Mesenchymal stem cell (in vitro differentiated cells and primary cell): Measurements from ENCODE around the gene GLP1R.

Source experiments
- DNase-seq: peaks from one replicate; pipeline ENCODE4 v3.0.0-alpha.2; 2013
- H2AFZ ChIP-seq: one replicate; pipeline ENCODE4 v1.6.1; 2013; ENCODE audit warnings: low read depth, mild to moderate bottlenecking, control low read depth, inconsistent platforms, low read length, moderate library complexity
- H2AK5ac ChIP-seq: 2 replicates; pipeline ENCODE4 v1.6.1; 2013; ENCODE audit warnings: low read length, moderate library complexity, mild to moderate bottlenecking, inconsistent platforms; ENCODE audit not compliant: severe bottlenecking
- H2BK120ac ChIP-seq: one replicate; pipeline ENCODE4 v1.6.1; 2013; ENCODE audit warnings: low read depth, mild to moderate bottlenecking, inconsistent platforms, low read length, moderate library complexity
- H2BK12ac ChIP-seq, 2 experiments: one replicate each; pipeline ENCODE4 v1.6.1; 2013; ENCODE audit warnings: inconsistent platforms in 2 of 2, low read length in 2 of 2, mild to moderate bottlenecking in 2 of 2, moderate library complexity in 2 of 2, control low read depth in 1 of 2
- H2BK15ac ChIP-seq: one replicate; pipeline ENCODE4 v1.6.1; 2013; ENCODE audit warnings: mild to moderate bottlenecking, low read depth, inconsistent platforms; ENCODE audit not compliant: poor library complexity, severe bottlenecking
- H2BK5ac ChIP-seq: 2 replicates; pipeline ENCODE4 v1.6.1; 2013; ENCODE audit warnings: low read depth, mild to moderate bottlenecking, low read length, control low read depth, inconsistent platforms; ENCODE audit not compliant: poor library complexity, severe bottlenecking
- H3K14ac ChIP-seq, 2 experiments: one replicate each; pipeline ENCODE4 v1.6.1; 2013; ENCODE audit warnings: inconsistent platforms in 2 of 2, low read length in 2 of 2, control low read depth in 1 of 2, mild to moderate bottlenecking in 1 of 2, moderate library complexity in 1 of 2
- H3K18ac ChIP-seq, 2 experiments: one replicate each; pipeline ENCODE4 v1.6.1; 2013; ENCODE audit warnings: inconsistent platforms in 2 of 2, low read length in 2 of 2, control low read depth in 1 of 2, low read depth in 1 of 2, mild to moderate bottlenecking in 1 of 2
- H3K23ac ChIP-seq, 2 experiments: one replicate each; pipeline ENCODE4 v1.6.1; 2013; ENCODE audit warnings: inconsistent platforms in 2 of 2, low read length in 2 of 2, mild to moderate bottlenecking in 2 of 2, moderate library complexity in 2 of 2, control low read depth in 1 of 2
- H3K27ac ChIP-seq: 2 replicates; pipeline ENCODE4 v1.5.1; 2013; ENCODE audit warnings: mild to moderate bottlenecking, moderate library complexity, low read length, control low read depth, inconsistent platforms; ENCODE audit not compliant: poor library complexity, severe bottlenecking
- H3K27me3 ChIP-seq, 2 experiments: 2 replicates each; pipeline versions ENCODE4 v1.6.1 to v1.7.0; 2013; ENCODE audit warnings: low read length in 2 of 2, mild to moderate bottlenecking in 2 of 2, moderate library complexity in 2 of 2, control low read depth in 1 of 2, inconsistent platforms in 1 of 2; ENCODE audit not compliant: control insufficient read depth in 1 of 2, insufficient read depth in 1 of 2
- H3K36me3 ChIP-seq, 2 experiments: 2 replicates each; pipeline versions ENCODE4 v1.6.1 to v1.7.0; 2013; ENCODE audit warnings: low read length in 2 of 2, control low read depth in 1 of 2, inconsistent platforms in 1 of 2, low read depth in 1 of 2, mild to moderate bottlenecking in 1 of 2; ENCODE audit not compliant: insufficient read depth in 2 of 2, control insufficient read depth in 1 of 2
- H3K4ac ChIP-seq, 2 experiments: one replicate each; pipeline ENCODE4 v1.6.1; 2013; ENCODE audit warnings: inconsistent platforms in 2 of 2, low read length in 2 of 2, mild to moderate bottlenecking in 2 of 2, moderate library complexity in 2 of 2, control low read depth in 1 of 2, low read depth in 1 of 2
- H3K4me1 ChIP-seq: 2 replicates; pipeline ENCODE4 v1.6.1; 2013; ENCODE audit warnings: low read depth, low read length, control low read depth; ENCODE audit not compliant: control insufficient read depth, insufficient read depth
- H3K4me2 ChIP-seq: 2 replicates; pipeline ENCODE4 v1.6.1; 2013; ENCODE audit warnings: low read length, mild to moderate bottlenecking, inconsistent platforms; ENCODE audit not compliant: poor library complexity, severe bottlenecking
- H3K4me3 ChIP-seq, 2 experiments: 2 replicates each; pipeline versions ENCODE4 v1.5.1 to v1.7.0; 2013; ENCODE audit warnings: low read length in 2 of 2, mild to moderate bottlenecking in 2 of 2, control low read depth in 1 of 2, low read depth in 1 of 2; ENCODE audit not compliant: insufficient read depth in 1 of 2
- H3K79me1 ChIP-seq: replicated peaks from 2 replicates; pipeline ENCODE4 v1.6.1; 2013; ENCODE audit warnings: mild to moderate bottlenecking, control low read depth, low read length, inconsistent platforms; ENCODE audit not compliant: poor library complexity, severe bottlenecking
- H3K9ac ChIP-seq: 2 replicates; pipeline ENCODE4 v1.7.0; 2013; ENCODE audit warnings: mild to moderate bottlenecking, low read length, moderate library complexity
- H3K9me3 ChIP-seq: 2 replicates; pipeline ENCODE4 v1.7.0; 2013; ENCODE audit warnings: mild to moderate bottlenecking, low read length; ENCODE audit not compliant: control insufficient read depth
- H4K8ac ChIP-seq: one replicate; pipeline ENCODE4 v1.6.1; 2013; ENCODE audit warnings: inconsistent platforms, mild to moderate bottlenecking, low read length, moderate library complexity
- H4K91ac ChIP-seq: one replicate; pipeline ENCODE4 v1.6.1; 2013; ENCODE audit warnings: mild to moderate bottlenecking, low read length, inconsistent platforms
- WGBS: methylation state at CpG from one replicate; pipeline ENCODE4 v1.1.7; 2013; ENCODE audit warnings: mixed read lengths; 5-methylcytosine and 5-hydroxymethylcytosine counted together

Gene GLP1R

DNA sequence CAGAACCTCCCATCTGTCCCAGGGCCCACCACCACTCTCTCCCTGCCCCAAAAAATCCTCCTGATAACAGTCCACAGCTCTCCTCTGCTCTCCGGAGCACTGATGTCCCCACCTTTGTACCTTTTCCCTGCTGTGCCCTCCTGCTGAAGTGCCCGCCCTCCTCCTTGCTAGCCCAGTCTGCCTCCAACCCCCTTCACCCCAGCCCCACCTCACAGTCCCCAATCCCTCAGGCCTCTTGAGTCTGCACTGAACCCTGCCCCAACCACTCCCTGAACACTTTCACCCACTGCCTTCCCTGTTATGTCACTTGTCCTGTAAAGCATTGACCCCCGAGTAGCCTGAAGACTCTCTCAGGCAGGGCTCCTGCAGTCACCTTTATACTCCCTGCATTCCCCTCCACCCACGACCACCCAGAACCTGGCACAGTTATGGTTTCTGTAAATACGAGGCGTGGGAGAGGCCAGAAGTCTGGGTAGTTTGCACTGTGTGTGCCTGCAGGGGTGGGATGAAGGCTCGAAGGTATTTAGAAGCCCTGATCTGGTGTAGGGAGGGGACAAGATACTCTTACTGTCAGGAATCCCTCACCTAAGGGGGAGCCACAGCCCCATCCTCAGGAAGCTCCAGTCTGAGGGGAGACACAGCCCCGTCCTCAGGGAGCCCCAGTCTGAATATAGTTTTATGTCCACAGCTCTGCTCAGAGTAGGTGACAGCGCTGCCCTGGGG is 5.4 kb downstream of the GLP1R start:
- no peak overlapping the region for H3K4me2 ChIP-seq
- H2BK120ac ChIP-seq = no peak overlapping the region
- H3K36me3 ChIP-seq = no peaks in the 10 kb centered on the region
- H2BK12ac ChIP-seq = no peak overlapping the region
- H3K27ac ChIP-seq = no peak overlapping the region
- no peak overlapping the region for H3K18ac ChIP-seq
- H3K27me3 ChIP-seq = peaks cover 42 to 97% of the 10 kb centered on the region in 2 experiments
- H4K91ac ChIP-seq = no peak overlapping the region
- no peak overlapping the region for H2AK5ac ChIP-seq
- no peak overlapping the region for H3K14ac ChIP-seq
- H3K79me1 ChIP-seq = no peaks in the 10 kb centered on the region
- no peak overlapping the region for H3K4ac ChIP-seq
- WGBS = 62% methylated on average over 5 of the region's 9 CpGs
- no peaks in the 10 kb centered on the region for H3K9me3 ChIP-seq
- no peak overlapping the region for H2BK15ac ChIP-seq
- no peak overlapping the region for H2AFZ ChIP-seq
- H3K9ac ChIP-seq = no peak overlapping the region
- no peak overlapping the region for H4K8ac ChIP-seq
- H2BK5ac ChIP-seq = no peak overlapping the region
- no peak for DNase-seq
- H3K4me1 ChIP-seq = peaks cover 3% of the 10 kb centered on the region
- H3K4me3 ChIP-seq = no peak overlapping the region
- no peak overlapping the region for H3K23ac ChIP-seq

DNA sequence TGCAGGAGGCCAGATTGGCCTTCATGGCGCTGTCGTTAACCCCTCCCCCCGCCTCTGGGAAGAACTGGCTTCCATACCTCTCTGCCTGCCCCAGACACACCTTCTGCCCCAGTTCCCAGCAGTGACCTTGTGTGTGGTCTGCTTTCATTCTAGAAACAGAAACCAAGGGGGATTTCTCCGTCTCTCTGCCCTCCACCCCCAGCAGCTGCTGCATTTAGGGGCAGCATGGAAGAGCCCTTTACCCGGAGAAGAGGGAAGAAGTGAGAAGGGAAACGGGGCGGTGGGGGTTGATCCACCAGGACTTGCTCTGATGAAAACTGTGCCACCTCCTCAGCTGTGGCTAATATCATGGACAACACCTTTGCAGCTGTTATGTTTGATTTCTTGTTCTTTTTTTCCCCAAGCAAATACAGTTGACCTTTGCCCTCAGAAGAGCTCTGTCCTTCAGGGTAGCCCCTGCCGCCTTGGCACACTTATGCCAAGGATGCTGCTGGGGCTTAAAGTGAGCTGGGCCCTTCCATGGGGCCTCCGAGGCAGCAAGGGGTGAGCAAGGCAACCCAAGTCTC is 6.1 kb downstream of the GLP1R start:
- H3K36me3 ChIP-seq = no peaks in the 10 kb centered on the region
- no peak overlapping the region for H4K8ac ChIP-seq
- H3K9ac ChIP-seq = no peak overlapping the region
- no peaks in the 10 kb centered on the region for H3K9me3 ChIP-seq
- no peak for DNase-seq
- no peak overlapping the region for H2AK5ac ChIP-seq
- H3K18ac ChIP-seq = no peak overlapping the region
- no peak overlapping the region for H2AFZ ChIP-seq
- no peak overlapping the region for H2BK12ac ChIP-seq
- H3K4ac ChIP-seq = no peak overlapping the region
- no peak overlapping the region for H2BK15ac ChIP-seq
- H3K23ac ChIP-seq = no peak overlapping the region
- H3K27me3 ChIP-seq = peaks cover 41 to 96% of the 10 kb centered on the region in 2 experiments
- no peak overlapping the region for H3K4me2 ChIP-seq
- peaks cover 3% of the 10 kb centered on the region for H3K4me1 ChIP-seq
- H2BK5ac ChIP-seq = no peak overlapping the region
- no peak overlapping the region for H4K91ac ChIP-seq
- no peaks in the 10 kb centered on the region for H3K79me1 ChIP-seq
- H3K27ac ChIP-seq = no peak overlapping the region
- no peak overlapping the region for H2BK120ac ChIP-seq
- WGBS = 75% methylated on average over 8 of the region's 9 CpGs
- H3K14ac ChIP-seq = no peak overlapping the region
- no peak overlapping the region for H3K4me3 ChIP-seq

DNA sequence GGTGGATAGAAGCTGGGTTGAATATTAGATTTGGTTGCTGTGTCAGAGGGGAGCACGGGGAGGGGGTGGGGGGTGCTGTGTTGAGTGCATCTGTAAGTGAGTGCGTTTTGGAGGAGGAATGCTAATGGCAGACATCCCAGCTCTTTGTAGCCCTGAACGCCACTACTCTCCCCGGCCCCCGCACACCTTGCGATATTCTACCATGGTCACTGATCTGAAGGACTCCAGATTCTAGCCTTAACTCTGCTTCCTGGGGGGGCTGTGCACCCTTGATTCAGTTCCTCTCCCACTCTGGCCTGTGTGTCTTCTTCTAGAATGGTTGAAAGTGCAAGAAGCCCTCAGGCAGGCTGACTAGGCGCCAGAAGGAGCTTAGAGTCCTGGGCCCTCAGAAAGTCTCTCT is 7.1 kb downstream of the GLP1R start:
- Histone ChIP-seq H3K4me3 (no peak overlapping the region), H3K4me1 (peaks cover 3% of the 10 kb centered on the region), H3K4me2 (no peak overlapping the region), H3K79me1 (no peaks in the 10 kb centered on the region), H3K27me3 (peaks cover 41 to 96% of the 10 kb centered on the region in 2 experiments), H3K23ac (no peak overlapping the region), H3K18ac (no peak overlapping the region), H4K91ac (no peak overlapping the region), H2BK5ac (no peak overlapping the region), H2AFZ (no peak overlapping the region), H3K27ac (no peak overlapping the region), H3K9ac (no peak overlapping the region), H2BK12ac (no peak overlapping the region), H2BK15ac (no peak overlapping the region), H3K4ac (no peak overlapping the region), H2AK5ac (no peak overlapping the region), H3K36me3 (no peaks in the 10 kb centered on the region), H3K9me3 (no peaks in the 10 kb centered on the region), H4K8ac (no peak overlapping the region), H3K14ac (no peak overlapping the region), H2BK120ac (no peak overlapping the region)
- no peak for DNase-seq
- 84% methylated on average over 7 of the region's 7 CpGs for WGBS

DNA sequence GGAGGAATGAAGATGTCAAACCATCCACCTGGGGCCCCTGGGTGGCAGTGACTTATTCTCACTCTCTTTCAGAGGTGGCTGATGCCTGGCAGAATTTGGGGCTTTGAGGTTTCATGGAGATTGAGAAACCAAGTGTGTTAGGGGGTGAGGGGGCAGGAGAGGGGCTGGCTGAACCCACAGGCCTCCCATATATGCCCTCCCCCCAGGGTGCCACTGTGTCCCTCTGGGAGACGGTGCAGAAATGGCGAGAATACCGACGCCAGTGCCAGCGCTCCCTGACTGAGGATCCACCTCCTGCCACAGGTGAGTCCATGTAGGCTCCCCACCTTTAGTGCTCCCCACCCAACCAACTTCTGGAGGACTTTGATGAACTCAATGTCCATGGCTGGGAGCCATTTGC is 7.6 kb downstream of the GLP1R start:
- Histone ChIP-seq H3K4me1 (peaks cover 3% of the 10 kb centered on the region), H2BK12ac (no peak overlapping the region), H2BK5ac (no peak overlapping the region), H3K36me3 (no peaks in the 10 kb centered on the region), H3K9ac (no peak overlapping the region), H2AK5ac (no peak overlapping the region), H3K18ac (no peak overlapping the region), H2AFZ (no peak overlapping the region), H2BK15ac (no peak overlapping the region), H3K4ac (no peak overlapping the region), H4K91ac (no peak overlapping the region), H3K79me1 (no peaks in the 10 kb centered on the region), H3K14ac (no peak overlapping the region), H4K8ac (no peak overlapping the region), H3K23ac (no peak overlapping the region), H3K4me2 (no peak overlapping the region), H3K4me3 (no peak overlapping the region), H3K27me3 (peaks cover 40 to 96% of the 10 kb centered on the region in 2 experiments), H3K9me3 (no peaks in the 10 kb centered on the region), H3K27ac (no peak overlapping the region), H2BK120ac (no peak overlapping the region)
- DNase-seq = no peak
- WGBS = 86% methylated on average over 5 of the region's 5 CpGs
